Endothelial cell of umbilical vein (primary cell): ENCODE results near the gene CPPED1. TPM values are rescaled to one million over a fixed set of nuclear protein-coding genes. Genes with fewer than 3 reads are reported as not detected.

Source experiments
- BruUV-seq: library from RNA; stranded (reverse); fragments of 400-500 nt; replicated peaks from 2 replicates; lab custom pipeline; 2021; lab: Mats Ljungman, UMichigan
- CTCF ChIA-PET: fragments of 300-600, 350-600 bp; sonication (Branson Sonifier 250); formaldehyde crosslinking; loops from one replicate; lab custom pipeline; 2021; ENCODE audit warnings: antibody characterized with exemption, inconsistent platforms; lab: Charles Lee
- POLR2A ChIA-PET: fragments of 300-600, 350-600 bp; sonication (Branson Sonifier 250); formaldehyde crosslinking; loops from one replicate; lab custom pipeline; 2021; ENCODE audit warnings: antibody characterized with exemption, inconsistent platforms; lab: Charles Lee
- DNase-seq: peaks from one replicate; pipeline ENCODE4 v3.0.0-alpha.2; 2011; ENCODE audit warnings: low read depth, low spot score
- FAIRE-seq: peaks from 2 replicates; lab custom pipeline; 2011; peaks lifted over from hg19 to GRCh38; lab: Jason Lieb, UNC
- H2AFZ ChIP-seq: 2 replicates; pipeline ENCODE4 v1.6.0; 2012; ENCODE audit warnings: low read depth, low read length, control low read depth, inconsistent platforms
- H3K27ac ChIP-seq: 2 replicates; pipeline ENCODE4 v1.5.1; 2011; ENCODE audit warnings: low read depth, mild to moderate bottlenecking, control low read depth, low read length, moderate library complexity; ENCODE audit not compliant: insufficient read depth
- H3K27me3 ChIP-seq, 2 experiments: 2 replicates each; pipeline versions ENCODE4 v1.6.0 to v1.6.1; 2011; ENCODE audit warnings: low read length in 2 of 2, mixed read lengths in 1 of 2; ENCODE audit not compliant: control insufficient read depth in 2 of 2, insufficient read depth in 2 of 2
- H3K36me3 ChIP-seq, 2 experiments: 2 replicates in 1 of 2; 3 replicates in 1 of 2; pipeline ENCODE4 v1.5.1; 2011; ENCODE audit warnings: low read length in 2 of 2, mild to moderate bottlenecking in 1 of 2, moderate library complexity in 1 of 2; ENCODE audit not compliant: control insufficient read depth in 2 of 2, insufficient read depth in 2 of 2; ENCODE audit errors: extremely low read depth in 1 of 2
- H3K4me1 ChIP-seq: 3 replicates; pipeline ENCODE4 v1.5.1; 2011; ENCODE audit warnings: mild to moderate bottlenecking, low read length; ENCODE audit not compliant: control insufficient read depth, insufficient read depth; ENCODE audit errors: extremely low read depth
- H3K4me2 ChIP-seq: 2 replicates; pipeline ENCODE4 v1.6.1; 2011; ENCODE audit warnings: low read length, control low read depth, mixed read lengths; ENCODE audit not compliant: insufficient read depth
- H3K4me3 ChIP-seq, 3 experiments: fragments of 200-600 bp in 1 of 3; sonication (generic), shearing (Covaris generic) in 1 of 3; replicated peaks in 1 of 3; 2 replicates each; pipeline ENCODE4 v1.5.1; 2011 to 2016; ENCODE audit warnings: control low read depth in 3 of 3, low read length in 3 of 3, mild to moderate bottlenecking in 2 of 3, inconsistent platforms in 1 of 3, low read depth in 1 of 3, moderate library complexity in 1 of 3; ENCODE audit not compliant: insufficient read depth in 1 of 3
- H3K79me2 ChIP-seq: 2 replicates; pipeline ENCODE4 v1.6.0; 2012; ENCODE audit warnings: low read length, inconsistent platforms; ENCODE audit not compliant: control insufficient read depth, insufficient read depth
- H3K9ac ChIP-seq: replicated peaks from 2 replicates; pipeline ENCODE3; 2011; ENCODE audit warnings: low read length, control low read depth; ENCODE audit not compliant: insufficient read depth; ENCODE audit errors: extremely low read depth
- H3K9me1 ChIP-seq: replicated peaks from 3 replicates; pipeline ENCODE4 v1.6.0; 2011; ENCODE audit warnings: mild to moderate bottlenecking, low read length; ENCODE audit not compliant: control insufficient read depth, insufficient read depth; ENCODE audit errors: extremely low read depth
- H3K9me3 ChIP-seq: replicated peaks from 2 replicates; pipeline ENCODE4 v1.5.1; 2012; ENCODE audit warnings: low read length, inconsistent platforms; ENCODE audit not compliant: control insufficient read depth, insufficient read depth
- H4K20me1 ChIP-seq: replicated peaks from 2 replicates; pipeline ENCODE3; 2011; ENCODE audit warnings: mild to moderate bottlenecking, low read length; ENCODE audit not compliant: control insufficient read depth, insufficient read depth; ENCODE audit errors: extremely low read depth
- EZH2 ChIP-seq: IDR thresholded peaks from 2 replicates; pipeline ENCODE4 v1.6.1; 2012; ENCODE audit warnings: borderline replicate concordance, low read depth, mild to moderate bottlenecking, moderate library complexity, low read length, inconsistent platforms; ENCODE audit not compliant: severe bottlenecking
- FOS ChIP-seq: IDR thresholded peaks from 2 replicates; pipeline ENCODE4 v1.6.1; 2011; ENCODE audit warnings: mild to moderate bottlenecking, low read length, moderate library complexity, borderline replicate concordance; ENCODE audit not compliant: insufficient read depth
- GATA2 ChIP-seq: IDR thresholded peaks from 2 replicates; pipeline ENCODE4 v1.7.0; 2011; ENCODE audit warnings: low read depth, mild to moderate bottlenecking, moderate library complexity, mixed read lengths, low read length; ENCODE audit not compliant: insufficient read length, insufficient read depth
- JUN ChIP-seq: IDR thresholded peaks from 2 replicates; pipeline ENCODE4 v1.6.1; 2011; ENCODE audit warnings: borderline replicate concordance, low read depth; ENCODE audit not compliant: insufficient read length, insufficient read depth
- MYC ChIP-seq: IDR thresholded peaks from one replicate; pipeline ENCODE4 v1.6.1; 2011; ENCODE audit warnings: mild to moderate bottlenecking, low read depth, low read length
- POLR2A ChIP-seq: IDR thresholded peaks from 2 replicates; pipeline ENCODE4 v1.6.1; 2012; ENCODE audit warnings: low read depth, mild to moderate bottlenecking, control low read depth, low read length
- POLR2AphosphoS5 ChIP-seq: IDR thresholded peaks from 2 replicates; pipeline ENCODE4 v1.6.1; 2012; ENCODE audit warnings: low read depth, mild to moderate bottlenecking, control low read depth, low read length, moderate library complexity; ENCODE audit not compliant: insufficient read depth
- dilution Hi-C: fragments of 300-500 bp; cut with MboI; formaldehyde crosslinking; loops from one replicate; pipeline ENCODE4 v1.15.0; 2019; ENCODE audit warnings: low sequenced_read_pairs; ENCODE audit not compliant: extremely low pct_ligation_motif_present
- intact Hi-C: fragments of 100-400 bp; cut with micrococcal nuclease; formaldehyde crosslinking; loops from one replicate; pipeline ENCODE4 v1.10.0; 2022
- polyA plus RNA-seq, 4 experiments: library from polyadenylated mRNA; depleted of rRNA in 3 of 4; stranded (reverse) in 3 of 4; unstranded in 1 of 4; fragments of >200 nt; gene quantifications; 2 replicates each; pipeline versions ENCODE4 v1.2.1 to v1.2.3, GENCODE V29; 2011 to 2012; ENCODE audit warnings: missing spikeins in 1 of 4
- total RNA-seq: library from RNA; stranded (reverse); gene quantifications from 2 replicates; pipeline ENCODE4 v1.2.3, GENCODE V29; 2021
- TF ChIP-seq, protein P1 (sequence below): IDR thresholded peaks from 2 replicates; pipeline ENCODE4 v1.6.1; 2011; ENCODE audit not compliant: insufficient read depth, insufficient read length
- TF ChIP-seq, protein P2 (sequence below), 2 donors: IDR thresholded peaks; 1 replicate in 1 of 2; 2 replicates in 1 of 2; pipeline ENCODE4 v1.5.1; 2011; ENCODE audit warnings: low read length in 2 of 2, mild to moderate bottlenecking in 2 of 2, moderate library complexity in 2 of 2, control low read depth in 1 of 2, inconsistent platforms in 1 of 2, low read depth in 1 of 2; ENCODE audit not compliant: insufficient read depth in 1 of 2; ENCODE audit errors: extremely low read depth in 1 of 2

The CPPED1 gene
- total and polyA plus RNA-seq, 2 donors (not counting 3 experiments of a cell fraction or from before 2014, with no cell fraction given), result 27.9 to 59.3 TPM

GRCh38 chr16:12669908-12670307 is 133.8 kb downstream of the CPPED1 start:
- Histone ChIP-seq H3K27ac (no peak overlapping the region), H3K36me3 (no peaks in the 10 kb centered on the region), H3K9me1 (no peaks in the 10 kb centered on the region), H2AFZ (no peak overlapping the region), H3K9ac (no peak overlapping the region), H3K9me3 (no peaks in the 10 kb centered on the region), H3K79me2 (no peaks in the 10 kb centered on the region), H3K4me2 (no peak overlapping the region), H4K20me1 (no peaks in the 10 kb centered on the region), H3K4me1 (peaks cover 8% of the 10 kb centered on the region), H3K27me3 (no peaks in the 10 kb centered on the region), H3K4me3 (no peak overlapping the region)
- ChIA-PET POLR2A (no interaction called here), CTCF (interaction anchor here (1.2 kb wide), 1 partner anchor 19 kb away, joined by 4 read pairs; no protein-coding TSS in a partner anchor)
- dilution Hi-C loops (no loop called here), intact Hi-C loops (no loop called here)
- TF ChIP-seq MYC, result no peak
- TF ChIP-seq EZH2, result no peak
- no peak for TF ChIP-seq FOS
- TF ChIP-seq, protein P1, sequence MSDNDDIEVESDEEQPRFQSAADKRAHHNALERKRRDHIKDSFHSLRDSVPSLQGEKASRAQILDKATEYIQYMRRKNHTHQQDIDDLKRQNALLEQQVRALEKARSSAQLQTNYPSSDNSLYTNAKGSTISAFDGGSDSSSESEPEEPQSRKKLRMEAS, result no peak
- TF ChIP-seq POLR2AphosphoS5, result no peak
- TF ChIP-seq POLR2A, result no peak
- no peak for TF ChIP-seq GATA2
- TF ChIP-seq JUN, result no peak
- TF ChIP-seq, protein P2, sequence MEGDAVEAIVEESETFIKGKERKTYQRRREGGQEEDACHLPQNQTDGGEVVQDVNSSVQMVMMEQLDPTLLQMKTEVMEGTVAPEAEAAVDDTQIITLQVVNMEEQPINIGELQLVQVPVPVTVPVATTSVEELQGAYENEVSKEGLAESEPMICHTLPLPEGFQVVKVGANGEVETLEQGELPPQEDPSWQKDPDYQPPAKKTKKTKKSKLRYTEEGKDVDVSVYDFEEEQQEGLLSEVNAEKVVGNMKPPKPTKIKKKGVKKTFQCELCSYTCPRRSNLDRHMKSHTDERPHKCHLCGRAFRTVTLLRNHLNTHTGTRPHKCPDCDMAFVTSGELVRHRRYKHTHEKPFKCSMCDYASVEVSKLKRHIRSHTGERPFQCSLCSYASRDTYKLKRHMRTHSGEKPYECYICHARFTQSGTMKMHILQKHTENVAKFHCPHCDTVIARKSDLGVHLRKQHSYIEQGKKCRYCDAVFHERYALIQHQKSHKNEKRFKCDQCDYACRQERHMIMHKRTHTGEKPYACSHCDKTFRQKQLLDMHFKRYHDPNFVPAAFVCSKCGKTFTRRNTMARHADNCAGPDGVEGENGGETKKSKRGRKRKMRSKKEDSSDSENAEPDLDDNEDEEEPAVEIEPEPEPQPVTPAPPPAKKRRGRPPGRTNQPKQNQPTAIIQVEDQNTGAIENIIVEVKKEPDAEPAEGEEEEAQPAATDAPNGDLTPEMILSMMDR (IDR thresholded peaks at IDR 0.05; ENCODE audit: extremely low read depth in 1 of 2, insufficient read depth in 1 of 2, low read depth in 1 of 2, low read length in 2 of 2), result no peak
- no peak for DNase-seq
- no TSS peak for BruUV-seq
- FAIRE-seq, result no peak
